ENCODE measurements around the gene SET.
"Not testable (repeated sequence)": the region's sequence is repeated elsewhere in the genome, so short reads cannot be mapped to it uniquely, and the experiment has no call there.

SET gene

DNA sequence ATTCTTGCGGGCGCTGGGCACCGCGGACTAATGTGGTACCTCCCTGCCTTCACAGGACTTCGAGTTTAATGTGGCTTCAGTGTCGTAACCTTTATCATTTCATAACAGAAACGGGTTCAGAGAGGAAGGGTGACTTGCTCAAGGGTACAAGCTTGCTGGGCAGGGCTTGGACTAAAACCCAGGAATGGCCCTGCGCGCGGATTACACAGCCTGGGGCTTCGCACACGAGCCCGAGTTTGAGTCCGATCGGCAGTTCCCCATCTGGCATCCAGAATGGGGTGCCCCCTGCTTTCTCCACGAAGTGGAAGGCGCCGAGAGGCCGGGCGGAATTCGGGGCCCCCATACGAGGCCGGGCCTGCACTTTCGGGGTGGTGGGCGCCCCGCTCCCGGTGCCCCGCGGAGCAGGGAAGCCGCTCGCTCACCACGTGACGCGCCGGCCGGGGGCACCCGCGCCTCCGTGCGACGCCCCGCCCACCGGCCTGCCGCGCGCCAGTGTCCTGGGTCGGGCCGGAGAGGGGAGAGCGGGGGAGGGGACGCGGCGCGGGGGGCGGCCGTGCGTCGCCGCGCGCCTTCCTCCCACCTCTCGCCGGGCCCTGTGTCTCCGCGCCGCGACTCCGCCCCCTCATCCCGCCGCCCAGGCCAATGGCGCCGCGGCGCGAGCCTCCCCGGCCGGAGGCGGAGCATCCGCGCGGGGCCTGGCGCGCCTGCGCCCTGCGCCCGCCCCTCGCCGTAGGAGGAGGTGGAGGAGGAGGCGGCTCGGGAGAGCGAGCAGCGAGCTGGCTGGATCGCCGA lies at the start of gene SET:
Gene SET, plus strand, starts transcription at position 722 of the 792 bp plus-strand sequence. CDS start 361 bp downstream, outside the sequence.
- peak; percentile 77 for DNase-seq

DNA sequence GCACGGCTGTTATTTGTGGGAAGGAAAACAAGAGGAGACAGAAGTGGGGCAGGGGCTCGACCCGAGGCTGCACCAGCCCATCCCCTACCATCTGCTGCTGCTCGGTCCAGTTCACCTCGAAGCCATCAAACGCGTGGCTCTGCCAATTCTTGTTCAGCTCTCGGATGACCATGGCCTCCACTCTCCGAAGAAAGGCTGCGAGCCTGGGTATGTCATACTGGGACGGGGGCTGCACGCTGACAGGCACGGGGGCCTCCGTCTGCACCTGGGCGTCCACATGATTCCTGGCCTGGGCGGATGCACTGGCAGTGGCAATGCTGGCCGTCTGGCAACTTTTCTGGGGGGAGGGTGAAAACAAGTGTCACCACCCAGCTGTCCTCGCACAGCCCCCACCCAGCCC lies 48.4 kb upstream of the SET start:
- DNase-seq = no peak

DNA sequence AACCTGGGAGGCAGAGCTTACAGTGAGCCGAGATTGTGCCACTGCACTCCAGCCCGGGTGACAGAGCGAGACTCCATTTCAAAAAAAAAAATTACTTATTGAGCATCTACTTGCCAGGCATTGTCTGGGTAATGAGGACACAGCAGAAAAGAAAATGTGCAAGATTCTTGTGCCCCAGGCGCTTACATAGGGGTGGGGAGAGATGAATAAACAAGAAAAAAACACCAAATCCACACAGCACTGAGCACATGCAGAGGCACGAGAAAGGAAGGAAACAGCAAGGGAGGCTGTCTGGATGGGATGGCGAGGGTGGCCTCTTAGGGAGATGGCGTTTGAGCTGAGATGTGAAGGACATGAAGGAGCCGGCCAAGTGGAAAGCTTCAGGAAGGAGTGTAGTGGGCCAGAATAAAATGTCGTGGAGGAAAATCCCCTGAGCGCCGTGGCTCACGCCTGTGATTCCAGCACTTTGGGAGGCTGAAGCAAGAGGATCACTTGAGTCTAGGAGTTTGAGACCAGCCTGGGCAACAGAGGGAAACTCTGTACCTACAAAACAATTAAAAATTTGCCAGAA lies 46.3 kb upstream of the SET start:
- DNase-seq = no peak

DNA sequence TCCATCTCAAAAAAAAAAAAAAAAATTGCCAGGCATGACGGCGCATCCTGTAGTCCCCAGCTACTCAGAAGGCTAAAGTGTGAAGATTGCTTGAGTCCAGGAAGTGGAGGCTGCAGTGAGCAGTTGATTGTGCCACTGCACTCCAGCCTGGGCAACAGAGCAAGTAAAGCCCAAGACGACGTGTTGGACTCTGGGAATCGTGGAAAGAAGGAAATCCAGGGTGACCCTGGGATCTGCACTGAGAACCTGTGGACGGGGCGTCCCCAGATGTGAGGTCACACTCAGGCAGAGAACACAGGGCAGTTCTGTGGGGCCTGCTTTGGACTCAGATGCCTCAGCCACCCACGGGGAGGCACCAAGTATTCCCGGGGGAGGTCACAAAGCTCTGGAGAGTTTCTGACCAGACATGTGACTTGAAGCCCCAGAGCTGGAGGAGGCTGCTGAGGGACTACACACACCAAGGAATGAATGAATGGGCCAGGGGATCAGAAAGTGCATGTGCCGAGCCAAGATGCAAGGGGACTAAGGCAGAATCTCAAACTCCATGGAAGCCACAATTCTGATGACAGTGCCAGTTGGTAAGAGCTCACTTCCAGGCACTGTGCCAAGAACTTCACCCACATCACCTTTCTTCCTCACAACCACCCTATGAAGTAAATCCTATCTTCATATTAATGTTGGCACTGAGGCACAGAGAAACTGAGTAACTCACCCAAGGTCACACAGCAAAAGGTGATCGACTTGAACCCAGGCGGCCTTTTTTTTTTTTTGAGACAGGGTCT lies 45.3 kb upstream of the SET start:
- no peak for DNase-seq

GRCh38 chr9:128648206-128648605 lies 40.8 kb upstream of the SET start:
- not testable (repeated sequence) for DNase-seq

GRCh38 chr9:128651798-128652197 lies 37.2 kb upstream of the SET start:
- DNase-seq = no peak

GRCh38 chr9:128653908-128654307 lies 35.1 kb upstream of the SET start:
- no peak for DNase-seq

DNA sequence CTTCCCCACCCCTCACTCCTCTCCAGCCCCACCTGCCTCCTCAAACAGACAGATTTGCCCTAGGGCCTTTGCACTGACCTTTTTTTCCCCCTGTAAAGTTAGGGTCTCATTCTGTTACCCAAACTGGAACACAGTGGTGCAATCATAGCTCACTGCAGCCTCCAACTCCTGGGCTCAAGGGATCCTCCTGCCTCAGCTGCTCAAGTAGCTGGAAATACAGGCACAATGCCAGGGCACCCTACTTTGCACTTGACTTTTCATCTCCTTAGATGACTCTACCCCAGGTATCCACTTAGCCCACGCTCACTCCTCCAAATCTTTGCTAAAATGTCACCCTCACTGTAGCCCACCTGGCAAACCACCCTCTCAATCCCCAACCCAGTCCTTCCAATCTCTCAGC lies 34.5 kb upstream of the SET start:
- DNase-seq = no peak

GRCh38 chr9:128656416-128657343 lies 32.3 kb upstream of the SET start, which contains the start of gene DYNC2I2:
TSS of gene DYNC2I2 (minus strand) at chr9:128656847. CDS start at chr9:128656726, 121 bp downstream.
- no peak for DNase-seq

DNA sequence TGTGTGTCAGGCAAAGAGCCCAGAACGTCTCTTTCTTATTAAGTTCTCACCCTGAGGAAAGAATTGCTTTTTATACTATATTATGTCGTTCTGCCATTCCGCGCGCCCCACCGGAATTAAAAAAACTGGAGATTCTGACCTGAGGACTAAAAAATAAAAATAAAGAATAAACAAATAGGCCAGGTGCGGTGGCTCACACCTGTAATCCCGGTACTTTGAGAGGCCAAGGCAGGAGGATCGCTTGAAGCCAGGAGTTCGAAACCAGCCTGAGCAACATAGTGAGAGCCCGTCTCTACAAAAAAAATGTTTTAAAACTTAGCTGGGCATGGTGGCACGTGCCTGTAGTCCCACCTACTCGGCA lies 31.7 kb upstream of the SET start:
- DNase-seq = no peak

DNA sequence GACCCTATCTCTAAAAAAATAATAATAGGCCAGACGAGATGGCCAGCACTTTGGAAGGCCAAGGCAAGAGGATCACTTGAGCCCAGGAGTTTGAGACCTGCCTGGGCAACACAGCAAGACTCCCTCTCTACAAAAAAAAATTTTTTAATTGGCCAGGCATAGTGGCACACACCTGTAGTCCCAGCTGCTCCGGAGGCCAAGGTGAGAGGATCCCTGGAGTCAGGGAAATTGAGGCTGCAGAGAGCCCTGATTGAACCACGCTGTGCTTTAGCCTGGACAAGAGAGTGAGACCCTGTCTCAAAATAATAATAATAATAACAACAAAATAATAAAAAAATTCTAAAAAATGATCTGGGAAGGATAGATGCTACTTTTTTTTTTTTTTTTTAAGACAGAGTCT lies 31.2 kb upstream of the SET start:
- no peak for DNase-seq

DNA sequence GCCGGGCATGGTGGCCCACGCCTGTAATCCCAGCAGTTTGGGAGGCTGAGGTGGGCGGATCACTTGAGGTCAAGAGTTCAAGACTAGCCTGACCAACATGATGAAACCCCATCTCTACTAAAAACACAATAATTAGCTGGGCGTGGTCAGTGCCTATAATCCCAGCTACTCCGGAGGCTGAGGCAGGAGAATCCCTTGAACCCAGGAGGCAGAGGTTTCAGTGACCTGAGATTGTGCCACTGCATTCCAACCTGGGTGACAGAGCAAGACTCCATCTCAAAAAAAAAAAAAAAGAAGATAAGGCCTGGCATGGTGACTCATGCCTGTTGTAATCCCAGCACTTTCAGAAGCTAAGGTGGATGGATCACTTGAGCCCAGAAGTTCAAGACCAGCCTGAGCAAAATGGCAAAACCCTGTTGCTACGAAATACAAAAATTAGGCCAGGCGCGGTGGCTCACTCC lies 22.5 kb upstream of the SET start:
- DNase-seq = not testable (repeated sequence)

GRCh38 chr9:128669786-128670185 lies 19.2 kb upstream of the SET start:
- no peak for DNase-seq

DNA sequence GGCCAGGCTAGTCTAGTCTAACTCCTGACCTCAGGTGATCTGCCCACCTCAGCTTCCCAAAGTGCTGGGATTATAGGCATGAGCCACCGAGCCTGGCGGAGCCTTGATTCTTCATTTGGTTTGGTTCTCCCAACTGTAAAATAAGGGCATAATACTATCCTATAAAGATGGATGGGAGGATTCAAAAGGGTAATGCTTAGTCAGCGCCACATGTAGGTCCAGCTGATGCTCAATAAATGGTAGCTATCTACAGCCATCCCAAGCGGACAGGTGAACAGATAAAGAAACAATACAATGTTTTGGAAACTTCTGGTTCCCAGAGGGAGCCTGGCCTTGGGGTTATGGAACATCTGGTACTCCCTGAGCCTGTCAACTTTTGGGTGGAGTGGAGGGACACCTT lies 13.6 kb upstream of the SET start:
- DNase-seq = no peak

DNA sequence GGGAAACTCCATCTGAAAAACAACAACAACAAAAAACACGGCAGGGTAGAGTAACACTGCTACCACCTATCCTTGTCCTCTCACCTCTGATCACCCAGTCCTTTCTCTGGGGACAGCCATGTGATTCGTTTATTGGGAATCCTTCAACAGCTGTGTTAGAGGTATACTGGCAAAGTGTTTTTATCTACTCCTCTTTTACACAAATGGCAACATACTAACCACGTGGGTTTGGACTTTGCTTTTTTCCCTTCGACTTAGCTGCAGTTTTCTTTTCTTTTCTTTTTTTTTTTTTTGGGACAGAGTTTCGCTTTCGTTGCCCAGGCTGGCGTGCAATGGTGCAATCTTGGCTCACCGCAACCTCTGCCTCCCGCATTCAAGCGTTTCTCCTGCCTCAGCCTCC lies 11.2 kb upstream of the SET start:
- DNase-seq = no peak

DNA sequence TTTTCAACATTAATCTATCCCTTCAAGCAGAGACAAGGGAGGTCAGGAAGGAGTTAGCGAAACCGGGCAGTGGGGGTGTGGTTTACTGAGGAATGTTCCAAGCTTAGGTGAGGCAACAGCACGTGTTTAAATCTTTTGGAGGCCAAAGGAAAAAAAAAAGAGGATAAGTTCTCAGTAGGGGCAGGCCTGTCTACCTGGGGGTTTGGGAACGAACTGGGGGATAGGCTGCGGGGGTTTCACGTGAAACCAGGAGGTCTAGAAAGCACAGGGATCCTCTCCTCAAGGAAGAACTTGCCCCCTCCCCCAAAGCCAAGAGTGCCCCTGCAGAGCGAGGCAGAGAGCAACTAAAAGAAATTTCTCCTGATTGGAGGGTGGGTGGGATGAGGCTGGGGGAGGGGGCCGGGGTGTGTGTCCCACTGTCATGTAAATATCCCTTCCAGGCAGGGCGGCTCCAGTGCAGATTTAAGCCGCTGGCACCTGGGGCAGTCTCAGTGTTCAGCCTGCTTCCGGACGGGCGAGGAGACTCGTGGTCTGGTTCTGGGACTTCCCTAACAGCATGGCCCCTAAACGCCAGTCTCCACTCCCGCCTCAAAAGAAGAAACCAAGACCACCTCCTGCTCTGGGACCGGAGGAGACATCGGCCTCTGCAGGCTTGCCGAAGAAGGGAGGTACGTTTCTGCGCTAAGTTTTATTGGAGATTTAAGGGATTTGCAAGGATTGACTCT lies 5.5 kb upstream of the SET start:
- no peak for DNase-seq

DNA sequence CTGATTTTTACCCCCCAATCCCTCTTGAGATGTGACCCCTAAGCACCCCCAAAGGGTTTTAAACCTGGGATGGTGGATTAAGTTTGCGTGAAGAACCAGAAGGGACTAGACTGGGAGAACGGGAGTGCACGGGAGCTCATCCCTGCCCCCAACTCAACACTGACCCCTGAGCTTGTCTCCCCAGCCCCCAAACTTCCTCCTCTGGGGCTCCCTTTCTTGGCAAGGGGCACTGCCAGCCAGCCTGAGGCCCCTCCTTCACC lies 5.0 kb upstream of the SET start:
- DNase-seq = no peak

GRCh38 chr9:128684325-128685199 lies 4.5 kb upstream of the SET start:
- no peak for DNase-seq

DNA sequence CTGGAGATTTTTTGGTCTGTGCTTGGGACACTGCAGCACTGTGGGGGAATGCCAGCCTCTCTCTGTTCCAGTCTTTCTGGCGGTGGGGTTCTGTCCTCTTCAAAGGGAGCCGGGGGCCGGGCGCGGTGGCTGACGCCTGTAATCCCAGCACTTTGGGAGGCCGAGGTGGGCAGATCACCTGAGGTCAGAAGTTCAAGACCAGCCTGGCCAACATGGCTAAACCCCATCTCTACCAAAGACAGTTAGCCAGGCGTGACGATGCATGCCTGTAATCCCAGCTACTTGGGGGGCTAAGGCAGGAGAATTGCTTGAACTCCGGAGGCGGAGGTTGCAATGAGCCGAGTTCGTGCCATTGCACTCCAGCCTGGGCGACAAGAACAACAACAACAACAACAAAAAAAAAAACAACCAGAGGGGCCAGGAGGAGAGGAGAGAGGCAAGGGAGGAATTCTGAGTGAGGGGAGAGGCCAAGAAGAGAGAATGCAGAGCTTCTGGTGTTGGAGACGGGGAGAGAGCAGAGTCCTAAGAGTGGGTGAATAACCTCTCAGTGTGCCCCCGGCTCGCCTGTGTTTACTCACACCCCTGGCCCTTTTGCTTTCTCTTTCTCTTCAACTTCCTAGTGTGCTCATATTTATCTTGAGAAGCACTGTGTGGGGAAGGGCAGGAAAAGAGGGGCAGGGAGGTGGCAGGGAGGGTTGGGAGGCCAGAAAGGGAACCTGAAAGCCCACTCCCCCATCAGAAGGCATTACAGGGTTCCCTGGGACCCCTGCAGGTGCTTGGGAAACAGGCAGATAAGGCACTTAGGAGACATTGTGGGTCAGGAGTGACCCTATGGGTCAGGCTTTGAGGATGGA lies 3.2 kb upstream of the SET start:
- no peak for DNase-seq

- DNase-seq = no peak
Observed at GRCh38 chr9:128687453-128687852, 1.6 kb upstream of the SET start.

Measured in cortex of kidney (tissue), 1 donor.